ENCODE measurements around the gene SLC39A8.

- TF ChIP-seq GATA2 (CRISPR knock-in tag; IDR thresholded peaks at IDR 0.05) (no peak), SP2 (IDR thresholded peaks at IDR 0.05; ENCODE audit: extremely low read depth, low read depth, low read length, poor library complexity, severe bottlenecking) (no peak), ZNF253 (CRISPR knock-in tag; conservative IDR thresholded peaks at IDR 0.05) (no peak), ZNF830 (CRISPR knock-in tag; IDR thresholded peaks at IDR 0.05) (no peak), TAF1 (IDR thresholded peaks at IDR 0.05; ENCODE audit: control insufficient read depth, extremely low read depth, insufficient read depth, low read length, severe bottlenecking) (no peak), ZC3H11A (IDR thresholded peaks at IDR 0.05; ENCODE audit: low read depth, low read length) (no peak), SP1 (CRISPR knock-in tag; IDR thresholded peaks at IDR 0.05) (no peak), ZNF717 (CRISPR knock-in tag; IDR thresholded peaks at IDR 0.05) (no peak), ELF4 (CRISPR knock-in tag; IDR thresholded peaks at IDR 0.05) (no peak), CHD2 (IDR thresholded peaks at IDR 0.05; ENCODE audit: low read depth, low read length) (no peak), BDP1 (IDR thresholded peaks at IDR 0.05; ENCODE audit: insufficient read depth, insufficient read length) (no peak), POLR2A (conservative IDR thresholded peaks at IDR 0.05) (no peak), BACH1 (tag; IDR thresholded peaks at IDR 0.05) (no peak)
- TF ChIP-seq, protein P1, sequence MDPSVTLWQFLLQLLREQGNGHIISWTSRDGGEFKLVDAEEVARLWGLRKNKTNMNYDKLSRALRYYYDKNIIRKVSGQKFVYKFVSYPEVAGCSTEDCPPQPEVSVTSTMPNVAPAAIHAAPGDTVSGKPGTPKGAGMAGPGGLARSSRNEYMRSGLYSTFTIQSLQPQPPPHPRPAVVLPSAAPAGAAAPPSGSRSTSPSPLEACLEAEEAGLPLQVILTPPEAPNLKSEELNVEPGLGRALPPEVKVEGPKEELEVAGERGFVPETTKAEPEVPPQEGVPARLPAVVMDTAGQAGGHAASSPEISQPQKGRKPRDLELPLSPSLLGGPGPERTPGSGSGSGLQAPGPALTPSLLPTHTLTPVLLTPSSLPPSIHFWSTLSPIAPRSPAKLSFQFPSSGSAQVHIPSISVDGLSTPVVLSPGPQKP (CRISPR knock-in tag; IDR thresholded peaks at IDR 0.05) = no peak
Observed at GRCh38 chr4:102328045-102328444, 17.2 kb downstream of the SLC39A8 start.
